GM15510 (cell line): ENCODE results near the gene POLR2E.

Source experiments
- POLR2A ChIP-seq: IDR thresholded peaks from 3 replicates; pipeline ENCODE4 v1.6.1; 2011; ENCODE audit warnings: borderline replicate concordance; ENCODE audit not compliant: insufficient read length; ENCODE audit errors: extremely low read depth

Gene POLR2E

GRCh38 chr19:1131718-1132551 lies 36.8 kb upstream of the POLR2E start:
- peak; percentile 64 for TF ChIP-seq POLR2A

GRCh38 chr19:1130771-1131717 lies 35.9 kb upstream of the POLR2E start:
- TF ChIP-seq POLR2A: peak; percentile 23

GRCh38 chr19:1129535-1129934 lies 34.4 kb upstream of the POLR2E start:
- no peak for TF ChIP-seq POLR2A

- TF ChIP-seq POLR2A: no peak
These were observed 32.9 kb upstream of the POLR2E start for GRCh38 chr19:1128106-1128505.

GRCh38 chr19:1126984-1127760 lies 32.0 kb upstream of the POLR2E start:
- no peak for TF ChIP-seq POLR2A

GRCh38 chr19:1125601-1126467 lies 30.7 kb upstream of the POLR2E start:
- TF ChIP-seq POLR2A: no peak

GRCh38 chr19:1123885-1124677 lies 28.9 kb upstream of the POLR2E start:
- TF ChIP-seq POLR2A: no peak

- TF ChIP-seq POLR2A: no peak
These were observed 28.2 kb upstream of the POLR2E start for GRCh38 chr19:1123381-1123780.

GRCh38 chr19:1122972-1123363 lies 27.8 kb upstream of the POLR2E start:
- no peak for TF ChIP-seq POLR2A

GRCh38 chr19:1122021-1122971 lies 27.1 kb upstream of the POLR2E start:
- TF ChIP-seq POLR2A: no peak

- TF ChIP-seq POLR2A: no peak
These were observed 26.2 kb upstream of the POLR2E start for GRCh38 chr19:1121395-1121794.
